ENCODE data around the gene KRTAP12-2. TPM values are rescaled to one million over a fixed set of nuclear protein-coding genes. Genes with fewer than 3 reads are reported as not detected.
"Not testable (repeated sequence)": the region's sequence is repeated elsewhere in the genome, so short reads cannot be mapped to it uniquely, and the experiment has no call there.

The KRTAP12-2 gene
- total RNA-seq, 4 donors from 2014 or later = not detected

- Histone ChIP-seq H3K27me3 (peaks cover 9 to 17% (median 11%) of the 10 kb centered on the region in 3 donors), H3K9me3 (peaks cover 0 to 15% (median 4%) of the 10 kb centered on the region in 3 donors), H3K27ac (no peak overlapping the region), H3K4me1 (no peaks in the 10 kb centered on the region), H3K4me3 (no peak overlapping the region), H3K36me3 (no peaks in the 10 kb centered on the region)
- in situ Hi-C loops (cut with MboI; ENCODE audit: low sequenced_read_pairs in 4 of 4) (no loop called here), intact Hi-C loops (cut with DNase I; ENCODE audit: low total_unique reads) (no loop called here)
- no peak for TF ChIP-seq CTCF (IDR thresholded peaks at IDR 0.05 in 4 of 5, conservative IDR thresholded peaks at IDR 0.05 in 1 of 5)
- no peak for TF ChIP-seq POLR2A (IDR thresholded peaks at IDR 0.05)
- ATAC-seq (no peak), DNase-seq (no peak)
Measured at GRCh38 chr21:44691686-44692085, 25.0 kb upstream of the KRTAP12-2 start.

- H3K36me3 ChIP-seq; H3K4me1 ChIP-seq; ATAC-seq; H3K27ac ChIP-seq; DNase-seq; intact Hi-C loops (cut with DNase I; ENCODE audit: low total_unique reads); H3K4me3 ChIP-seq; in situ Hi-C loops (cut with MboI; ENCODE audit: low sequenced_read_pairs in 4 of 4): not testable (repeated sequence)
- Histone ChIP-seq H3K9me3 (peaks cover 0 to 15% (median 4%) of the 10 kb centered on the region in 3 donors), H3K27me3 (peaks cover 11 to 26% (median 18%) of the 10 kb centered on the region in 3 donors)
Measured at GRCh38 chr21:44689740-44690139, 23.0 kb upstream of the KRTAP12-2 start.

GRCh38 chr21:44687671-44688070 lies 20.9 kb upstream of the KRTAP12-2 start:
- in situ Hi-C loops (cut with MboI; ENCODE audit: low sequenced_read_pairs in 4 of 4) (no loop called here), intact Hi-C loops (cut with DNase I; ENCODE audit: low total_unique reads) (no loop called here)
- Histone ChIP-seq H3K27me3 (peaks cover 16 to 26% (median 22%) of the 10 kb centered on the region in 3 donors), H3K9me3 (peaks cover 0 to under 1% (median 0%) of the 10 kb centered on the region in 3 donors), H3K4me1 (no peaks in the 10 kb centered on the region), H3K4me3 (no peak overlapping the region), H3K27ac (no peak overlapping the region), H3K36me3 (no peaks in the 10 kb centered on the region)
- ATAC-seq = no peak
- no peak for DNase-seq
- TF ChIP-seq CTCF (IDR thresholded peaks at IDR 0.05 in 4 of 5, conservative IDR thresholded peaks at IDR 0.05 in 1 of 5) = no peak

- DNase-seq (no peak), ATAC-seq (no peak)
- Histone ChIP-seq H3K27ac (no peak overlapping the region), H3K36me3 (no peaks in the 10 kb centered on the region), H3K9me3 (no peaks in the 10 kb centered on the region), H3K4me3 (no peak overlapping the region), H3K27me3 (peaks cover 16 to 26% (median 22%) of the 10 kb centered on the region in 3 donors), H3K4me1 (no peaks in the 10 kb centered on the region)
- intact Hi-C loops (cut with DNase I; ENCODE audit: low total_unique reads) = no loop called here
- TF ChIP-seq POLR2A (IDR thresholded peaks at IDR 0.05) (no peak), CTCF (IDR thresholded peaks at IDR 0.05 in 4 of 5, conservative IDR thresholded peaks at IDR 0.05 in 1 of 5) (no peak)
- in situ Hi-C loops (cut with MboI; ENCODE audit: low sequenced_read_pairs in 4 of 4) = no loop called here
Measured at GRCh38 chr21:44686843-44687561, 20.3 kb upstream of the KRTAP12-2 start.

- Histone ChIP-seq H3K27ac (no peak overlapping the region), H3K36me3 (no peaks in the 10 kb centered on the region), H3K27me3 (peaks cover 16 to 26% (median 22%) of the 10 kb centered on the region in 3 donors), H3K9me3 (no peaks in the 10 kb centered on the region), H3K4me3 (no peak overlapping the region), H3K4me1 (no peaks in the 10 kb centered on the region)
- in situ Hi-C loops (cut with MboI; ENCODE audit: low sequenced_read_pairs in 4 of 4) = no loop called here
- no peak for TF ChIP-seq CTCF (IDR thresholded peaks at IDR 0.05 in 4 of 5, conservative IDR thresholded peaks at IDR 0.05 in 1 of 5)
- no peak for TF ChIP-seq POLR2A (IDR thresholded peaks at IDR 0.05)
- DNase-seq (no peak), ATAC-seq (no peak)
- intact Hi-C loops (cut with DNase I; ENCODE audit: low total_unique reads) = no loop called here
Measured at GRCh38 chr21:44686000-44686781, 19.5 kb upstream of the KRTAP12-2 start.

- H3K36me3 ChIP-seq; ATAC-seq; in situ Hi-C loops (cut with MboI; ENCODE audit: low sequenced_read_pairs in 4 of 4); H3K4me1 ChIP-seq; intact Hi-C loops (cut with DNase I; ENCODE audit: low total_unique reads); H3K9me3 ChIP-seq; H3K27ac ChIP-seq; DNase-seq; H3K4me3 ChIP-seq: not testable (repeated sequence)
- H3K27me3 ChIP-seq = peaks cover 16 to 26% (median 20%) of the 10 kb centered on the region in 3 donors
Measured at GRCh38 chr21:44685050-44685449, 18.3 kb upstream of the KRTAP12-2 start.
